ENCODE measurements around the gene QRICH1.
A peak's percentile ranks its signal among the peaks of the same experiment; 100 is the strongest.

Gene QRICH1

GRCh38 chr3:49053543-49053942 is 40.3 kb downstream of the QRICH1 start:
- no peaks in the 10 kb centered on the region for H3K27me3 ChIP-seq (ENCODE audit: control insufficient read depth in 1 of 2, insufficient read depth in 2 of 2, low read length in 2 of 2)
- peaks cover 34 to 62% of the 10 kb centered on the region in 2 donors for H3K36me3 ChIP-seq (ENCODE audit: control insufficient read depth in 1 of 2, insufficient read depth in 2 of 2, low read length in 2 of 2)
- no peaks in the 10 kb centered on the region for H3K9me3 ChIP-seq (ENCODE audit: control insufficient read depth in 1 of 2, low read length in 2 of 2)
- H3K4me1 ChIP-seq (ENCODE audit: control insufficient read depth in 1 of 2, insufficient read depth in 2 of 2, low read length in 2 of 2) = no peaks in the 10 kb centered on the region
- no peak overlapping the region for H3K4me3 ChIP-seq (ENCODE audit: low read depth in 1 of 2, low read length in 2 of 2)
- H3K9ac ChIP-seq (ENCODE audit: low read depth in 1 of 2, low read length in 2 of 2) = no peak overlapping the region
- no peak overlapping the region for H3K27ac ChIP-seq (ENCODE audit: low read depth, low read length)

GRCh38 chr3:49035281-49035680 is 58.6 kb downstream of the QRICH1 start:
- Histone ChIP-seq H3K9ac (ENCODE audit: low read depth in 1 of 2, low read length in 2 of 2) (no peak overlapping the region), H3K4me3 (ENCODE audit: low read depth in 1 of 2, low read length in 2 of 2) (no peak overlapping the region), H3K4me1 (ENCODE audit: control insufficient read depth in 1 of 2, insufficient read depth in 2 of 2, low read length in 2 of 2) (no peaks in the 10 kb centered on the region), H3K36me3 (ENCODE audit: control insufficient read depth in 1 of 2, insufficient read depth in 2 of 2, low read length in 2 of 2) (peaks cover 28 to 60% of the 10 kb centered on the region in 2 donors), H3K9me3 (ENCODE audit: control insufficient read depth in 1 of 2, low read length in 2 of 2) (no peaks in the 10 kb centered on the region), H3K27me3 (ENCODE audit: control insufficient read depth in 1 of 2, insufficient read depth in 2 of 2, low read length in 2 of 2) (no peaks in the 10 kb centered on the region), H3K27ac (ENCODE audit: low read depth, low read length) (no peak overlapping the region)

GRCh38 chr3:49034650-49035049 is 59.2 kb downstream of the QRICH1 start:
- H3K27me3 ChIP-seq (ENCODE audit: control insufficient read depth in 1 of 2, insufficient read depth in 2 of 2, low read length in 2 of 2) = no peaks in the 10 kb centered on the region
- peaks cover 28 to 59% of the 10 kb centered on the region in 2 donors for H3K36me3 ChIP-seq (ENCODE audit: control insufficient read depth in 1 of 2, insufficient read depth in 2 of 2, low read length in 2 of 2)
- H3K9ac ChIP-seq (ENCODE audit: low read depth in 1 of 2, low read length in 2 of 2) = no peak overlapping the region
- no peaks in the 10 kb centered on the region for H3K9me3 ChIP-seq (ENCODE audit: control insufficient read depth in 1 of 2, low read length in 2 of 2)
- H3K27ac ChIP-seq (ENCODE audit: low read depth, low read length) = no peak overlapping the region
- H3K4me3 ChIP-seq (ENCODE audit: low read depth in 1 of 2, low read length in 2 of 2) = no peak overlapping the region
- no peaks in the 10 kb centered on the region for H3K4me1 ChIP-seq (ENCODE audit: control insufficient read depth in 1 of 2, insufficient read depth in 2 of 2, low read length in 2 of 2)

- no peak overlapping the region for H3K27ac ChIP-seq (ENCODE audit: low read depth, low read length)
- peaks cover 11 to 14% of the 10 kb centered on the region in 2 donors for H3K4me1 ChIP-seq (ENCODE audit: control insufficient read depth in 1 of 2, insufficient read depth in 2 of 2, low read length in 2 of 2)
- no peak overlapping the region for H3K9ac ChIP-seq (ENCODE audit: low read depth in 1 of 2, low read length in 2 of 2)
Observed at GRCh38 chr3:49032646-49033304, 61.1 kb downstream of the QRICH1 start.

GRCh38 chr3:49030321-49030720 is 63.5 kb downstream of the QRICH1 start:
- H3K27ac ChIP-seq (ENCODE audit: low read depth, low read length) = no peak overlapping the region
- no peak overlapping the region for H3K4me3 ChIP-seq (ENCODE audit: low read depth in 1 of 2, low read length in 2 of 2)
- H3K9me3 ChIP-seq (ENCODE audit: control insufficient read depth in 1 of 2, low read length in 2 of 2) = no peaks in the 10 kb centered on the region
- no peak overlapping the region for H3K9ac ChIP-seq (ENCODE audit: low read depth in 1 of 2, low read length in 2 of 2)
- H3K36me3 ChIP-seq (ENCODE audit: control insufficient read depth in 1 of 2, insufficient read depth in 2 of 2, low read length in 2 of 2) = peaks cover 39 to 67% of the 10 kb centered on the region in 2 donors
- no peaks in the 10 kb centered on the region for H3K27me3 ChIP-seq (ENCODE audit: control insufficient read depth in 1 of 2, insufficient read depth in 2 of 2, low read length in 2 of 2)
- H3K4me1 ChIP-seq (ENCODE audit: control insufficient read depth in 1 of 2, insufficient read depth in 2 of 2, low read length in 2 of 2) = peaks cover 18 to 24% of the 10 kb centered on the region in 2 donors

More at GRCh38 chr3:49032646-49033304, 61.1 kb downstream of the QRICH1 start:
- no peaks in the 10 kb centered on the region for H3K27me3 ChIP-seq (ENCODE audit: control insufficient read depth in 1 of 2, insufficient read depth in 2 of 2, low read length in 2 of 2)
- H3K4me3 ChIP-seq (ENCODE audit: low read depth in 1 of 2, low read length in 2 of 2) = no peak overlapping the region
- peaks cover 28 to 59% of the 10 kb centered on the region in 2 donors for H3K36me3 ChIP-seq (ENCODE audit: control insufficient read depth in 1 of 2, insufficient read depth in 2 of 2, low read length in 2 of 2)
- no peaks in the 10 kb centered on the region for H3K9me3 ChIP-seq (ENCODE audit: control insufficient read depth in 1 of 2, low read length in 2 of 2)

- Histone ChIP-seq H3K9ac (ENCODE audit: low read depth in 1 of 2, low read length in 2 of 2) (peak overlapping the region; percentile 75 to 98), H3K27ac (ENCODE audit: low read depth, low read length) (peak overlapping the region; percentile 80), H3K4me1 (ENCODE audit: control insufficient read depth in 1 of 2, insufficient read depth in 2 of 2, low read length in 2 of 2) (peaks cover 20 to 30% of the 10 kb centered on the region in 2 donors), H3K27me3 (ENCODE audit: control insufficient read depth in 1 of 2, insufficient read depth in 2 of 2, low read length in 2 of 2) (no peaks in the 10 kb centered on the region), H3K4me3 (ENCODE audit: low read depth in 1 of 2, low read length in 2 of 2) (peak overlapping the region; percentile 64 to 90), H3K36me3 (ENCODE audit: control insufficient read depth in 1 of 2, insufficient read depth in 2 of 2, low read length in 2 of 2) (peaks cover 47 to 67% of the 10 kb centered on the region in 2 donors), H3K9me3 (ENCODE audit: control insufficient read depth in 1 of 2, low read length in 2 of 2) (no peaks in the 10 kb centered on the region)
Observed at GRCh38 chr3:49029563-49029884, 64.3 kb downstream of the QRICH1 start.

- peaks cover 50 to 68% of the 10 kb centered on the region in 2 donors for H3K36me3 ChIP-seq (ENCODE audit: control insufficient read depth in 1 of 2, insufficient read depth in 2 of 2, low read length in 2 of 2)
Observed at GRCh38 chr3:49028673-49029562, 65.0 kb downstream of the QRICH1 start, which contains the start of gene IMPDH2. TSS of gene IMPDH2 (minus strand) at chr3:49029398. CDS start at chr3:49029350, 48 bp downstream.

GRCh38 chr3:49028298-49028672 is 65.6 kb downstream of the QRICH1 start:
- Histone ChIP-seq H3K9me3 (ENCODE audit: control insufficient read depth in 1 of 2, low read length in 2 of 2) (no peaks in the 10 kb centered on the region), H3K9ac (ENCODE audit: low read depth in 1 of 2, low read length in 2 of 2) (peak overlapping the region; percentile 75 to 98), H3K36me3 (ENCODE audit: control insufficient read depth in 1 of 2, insufficient read depth in 2 of 2, low read length in 2 of 2) (peaks cover 51 to 68% of the 10 kb centered on the region in 2 donors), H3K27ac (ENCODE audit: low read depth, low read length) (no peak overlapping the region), H3K27me3 (ENCODE audit: control insufficient read depth in 1 of 2, insufficient read depth in 2 of 2, low read length in 2 of 2) (no peaks in the 10 kb centered on the region), H3K4me3 (ENCODE audit: low read depth in 1 of 2, low read length in 2 of 2) (peak overlapping the region; percentile 64 to 90), H3K4me1 (ENCODE audit: control insufficient read depth in 1 of 2, insufficient read depth in 2 of 2, low read length in 2 of 2) (peaks cover 20 to 39% of the 10 kb centered on the region in 2 donors)

More at GRCh38 chr3:49028673-49029562, 65.0 kb downstream of the QRICH1 start, which contains the start of gene IMPDH2:
- Histone ChIP-seq H3K4me3 (ENCODE audit: low read depth in 1 of 2, low read length in 2 of 2) (peak within 1 kb of the TSS; percentile 64 to 90), H3K9me3 (ENCODE audit: control insufficient read depth in 1 of 2, low read length in 2 of 2) (no peaks in the 10 kb centered on the region), H3K9ac (ENCODE audit: low read depth in 1 of 2, low read length in 2 of 2) (peak within 1 kb of the TSS; percentile 75 to 98), H3K27me3 (ENCODE audit: control insufficient read depth in 1 of 2, insufficient read depth in 2 of 2, low read length in 2 of 2) (no peaks in the 10 kb centered on the region), H3K27ac (ENCODE audit: low read depth, low read length) (peak within 1 kb of the TSS; percentile 80), H3K4me1 (ENCODE audit: control insufficient read depth in 1 of 2, insufficient read depth in 2 of 2, low read length in 2 of 2) (peaks cover 20 to 32% of the 10 kb centered on the region in 2 donors)

GRCh38 chr3:49027634-49028033 is 66.2 kb downstream of the QRICH1 start:
- Histone ChIP-seq H3K9ac (ENCODE audit: low read depth in 1 of 2, low read length in 2 of 2) (peak overlapping the region in 1 of 2 donors; percentile 75), H3K27ac (ENCODE audit: low read depth, low read length) (no peak overlapping the region), H3K4me3 (ENCODE audit: low read depth in 1 of 2, low read length in 2 of 2) (no peak overlapping the region), H3K9me3 (ENCODE audit: control insufficient read depth in 1 of 2, low read length in 2 of 2) (no peaks in the 10 kb centered on the region), H3K36me3 (ENCODE audit: control insufficient read depth in 1 of 2, insufficient read depth in 2 of 2, low read length in 2 of 2) (peaks cover 45 to 61% of the 10 kb centered on the region in 2 donors), H3K4me1 (ENCODE audit: control insufficient read depth in 1 of 2, insufficient read depth in 2 of 2, low read length in 2 of 2) (peaks cover 27 to 45% of the 10 kb centered on the region in 2 donors), H3K27me3 (ENCODE audit: control insufficient read depth in 1 of 2, insufficient read depth in 2 of 2, low read length in 2 of 2) (no peaks in the 10 kb centered on the region)

GRCh38 chr3:49026536-49026935 is 67.3 kb downstream of the QRICH1 start:
- Histone ChIP-seq H3K4me3 (ENCODE audit: low read depth in 1 of 2, low read length in 2 of 2) (no peak overlapping the region), H3K27me3 (ENCODE audit: control insufficient read depth in 1 of 2, insufficient read depth in 2 of 2, low read length in 2 of 2) (no peaks in the 10 kb centered on the region), H3K4me1 (ENCODE audit: control insufficient read depth in 1 of 2, insufficient read depth in 2 of 2, low read length in 2 of 2) (peaks cover 29 to 48% of the 10 kb centered on the region in 2 donors), H3K27ac (ENCODE audit: low read depth, low read length) (no peak overlapping the region), H3K36me3 (ENCODE audit: control insufficient read depth in 1 of 2, insufficient read depth in 2 of 2, low read length in 2 of 2) (peaks cover 34 to 50% of the 10 kb centered on the region in 2 donors), H3K9ac (ENCODE audit: low read depth in 1 of 2, low read length in 2 of 2) (no peak overlapping the region), H3K9me3 (ENCODE audit: control insufficient read depth in 1 of 2, low read length in 2 of 2) (no peaks in the 10 kb centered on the region)

Measured in duodenal mucosa (tissue), 2 donors.